Uterus (tissue), 4 donors: ENCODE results near the gene DNAJC11. TPM values are rescaled to one million over a fixed set of nuclear protein-coding genes. Genes with fewer than 3 reads are reported as not detected.

Experiments
- DNase-seq, 2 donors: peaks; one replicate each; pipeline ENCODE4 v3.0.0-alpha.2; 2019 to 2020
- H3K27ac ChIP-seq, 2 donors: fragments of 200-600 bp; sonication (generic); 1 replicate in 1 of 2; 2 replicates in 1 of 2; pipeline ENCODE4 v1.5.1; 2016 to 2018
- H3K27me3 ChIP-seq, 2 donors: fragments of 200-600 bp; sonication (generic); one replicate each; pipeline ENCODE4 v1.5.1; 2018 to 2019; ENCODE audit warnings: control low read depth in 1 of 2
- H3K36me3 ChIP-seq, 2 donors: fragments of 200-600 bp; sonication (generic); one replicate each; pipeline ENCODE4 v1.5.1; 2019; ENCODE audit warnings: control low read depth in 1 of 2
- H3K4me1 ChIP-seq, 2 donors: fragments of 200-600 bp; sonication (generic); one replicate each; pipeline ENCODE4 v1.5.1; 2018 to 2019; ENCODE audit warnings: control low read depth in 1 of 2
- H3K4me3 ChIP-seq, 2 donors: fragments of 200-600 bp; sonication (generic); 1 replicate in 1 of 2; 2 replicates in 1 of 2; pipeline ENCODE4 v1.5.1; 2018 to 2019; ENCODE audit warnings: mild to moderate bottlenecking in 1 of 2
- H3K9me3 ChIP-seq, 2 donors: fragments of 200-600 bp; sonication (generic); one replicate each; pipeline ENCODE4 v1.5.1; 2019; ENCODE audit warnings: control low read depth in 1 of 2
- POLR2A ChIP-seq, 2 donors: fragments of 450-650 bp; IDR thresholded peaks; one replicate each; pipeline ENCODE4 v1.6.1; 2016; ENCODE audit warnings: antibody characterized with exemption in 2 of 2, mild to moderate bottlenecking in 1 of 2, moderate library complexity in 1 of 2
- intact Hi-C: fragments of 100-400 bp; cut with DNase I; formaldehyde crosslinking; loops from one replicate; pipeline ENCODE4 v1.15.1; 2023; ENCODE audit warnings: low total_unique reads
- total RNA-seq, 4 donors: library from RNA; depleted of rRNA in 3 of 4; stranded (reverse); fragments of >200 nt in 3 of 4; gene quantifications; one replicate each; pipeline versions ENCODE4 v1.1.0 to v1.2.4, GENCODE V29; 2014 to 2023
- TF ChIP-seq, protein P1 (sequence below), 4 experiments: fragments of 200-600 bp in 2 of 4; fragments of 450-650 bp in 2 of 4; sonication (generic) in 2 of 4; IDR thresholded peaks; one replicate each; pipeline ENCODE4 v1.5.1; 2016 to 2019; ENCODE audit warnings: antibody characterized with exemption in 4 of 4, mild to moderate bottlenecking in 2 of 4, moderate library complexity in 1 of 4
- donor health status: DM: yes; HTN: yes; CAD: no.

DNAJC11 gene
- total RNA-seq, 4 donors from 2014 or later: 11.5 to 47.2 (median 22.3) TPM

DNA sequence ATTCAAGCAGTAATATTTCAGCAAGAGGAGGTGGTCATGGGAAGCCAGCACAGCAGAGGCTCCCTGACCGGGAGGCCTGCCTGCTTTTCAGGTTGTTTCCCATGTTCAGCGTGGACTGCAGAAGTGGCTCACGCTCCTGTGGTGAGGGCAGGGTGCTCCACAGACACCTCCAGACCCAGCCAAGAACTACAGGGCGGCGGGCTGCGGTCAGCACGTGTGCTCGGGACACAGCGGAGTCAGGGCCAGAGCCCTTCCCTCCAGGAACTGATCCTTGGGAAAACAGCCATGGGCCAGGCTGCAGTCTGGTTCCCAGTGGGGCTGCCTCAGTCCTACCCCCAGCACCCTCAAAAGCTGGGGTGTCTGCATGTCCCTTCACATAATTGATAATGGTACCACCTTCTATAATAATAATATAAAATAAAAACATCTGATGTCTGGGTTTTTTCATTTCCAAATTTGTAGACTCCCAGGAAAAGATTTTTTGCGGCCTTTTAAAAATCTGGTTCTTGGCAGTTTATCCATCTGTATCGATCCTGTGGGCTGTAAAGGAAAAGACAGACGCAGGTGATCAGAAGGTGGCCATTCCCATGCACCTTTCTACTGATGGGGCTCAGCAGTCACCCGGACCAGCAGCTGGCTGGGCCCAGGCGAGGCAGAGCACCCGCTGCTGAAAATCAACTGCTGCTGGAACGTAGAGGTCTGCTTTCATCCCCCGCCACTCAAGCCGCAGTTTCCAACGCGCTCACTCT, 66.3 kb downstream of the DNAJC11 start:
- Histone ChIP-seq H3K27ac (no peak overlapping the region), H3K4me1 (no peaks in the 10 kb centered on the region), H3K27me3 (no peaks in the 10 kb centered on the region), H3K4me3 (no peak overlapping the region), H3K9me3 (no peaks in the 10 kb centered on the region), H3K36me3 (no peaks in the 10 kb centered on the region)
- DNase-seq: no peak
- intact Hi-C loops: loop anchor here (10.0 kb wide), 1 partner anchor 81 kb away; the partner anchor contains the start of genes NOL9 and TAS1R1
- TF ChIP-seq, protein P1, sequence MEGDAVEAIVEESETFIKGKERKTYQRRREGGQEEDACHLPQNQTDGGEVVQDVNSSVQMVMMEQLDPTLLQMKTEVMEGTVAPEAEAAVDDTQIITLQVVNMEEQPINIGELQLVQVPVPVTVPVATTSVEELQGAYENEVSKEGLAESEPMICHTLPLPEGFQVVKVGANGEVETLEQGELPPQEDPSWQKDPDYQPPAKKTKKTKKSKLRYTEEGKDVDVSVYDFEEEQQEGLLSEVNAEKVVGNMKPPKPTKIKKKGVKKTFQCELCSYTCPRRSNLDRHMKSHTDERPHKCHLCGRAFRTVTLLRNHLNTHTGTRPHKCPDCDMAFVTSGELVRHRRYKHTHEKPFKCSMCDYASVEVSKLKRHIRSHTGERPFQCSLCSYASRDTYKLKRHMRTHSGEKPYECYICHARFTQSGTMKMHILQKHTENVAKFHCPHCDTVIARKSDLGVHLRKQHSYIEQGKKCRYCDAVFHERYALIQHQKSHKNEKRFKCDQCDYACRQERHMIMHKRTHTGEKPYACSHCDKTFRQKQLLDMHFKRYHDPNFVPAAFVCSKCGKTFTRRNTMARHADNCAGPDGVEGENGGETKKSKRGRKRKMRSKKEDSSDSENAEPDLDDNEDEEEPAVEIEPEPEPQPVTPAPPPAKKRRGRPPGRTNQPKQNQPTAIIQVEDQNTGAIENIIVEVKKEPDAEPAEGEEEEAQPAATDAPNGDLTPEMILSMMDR (IDR thresholded peaks at IDR 0.05): no peak
- TF ChIP-seq POLR2A (IDR thresholded peaks at IDR 0.05): no peak

- no peak for TF ChIP-seq POLR2A (IDR thresholded peaks at IDR 0.05)
- TF ChIP-seq, protein P1 (IDR thresholded peaks at IDR 0.05): peak; percentile 24 to 54 (median 32)
- no peaks in the 10 kb centered on the region for H3K9me3 ChIP-seq
- no peaks in the 10 kb centered on the region for H3K36me3 ChIP-seq
- H3K4me3 ChIP-seq: no peak overlapping the region
- H3K27ac ChIP-seq: no peak overlapping the region
- intact Hi-C loops: loop anchor here (10.0 kb wide), 1 partner anchor 80 kb away; the partner anchor contains the start of genes NOL9 and TAS1R1
- no peaks in the 10 kb centered on the region for H3K4me1 ChIP-seq
- no peaks in the 10 kb centered on the region for H3K27me3 ChIP-seq
- peak; percentile 40 to 47 for DNase-seq
Observed at GRCh38 chr1:6634371-6635052, 67.1 kb downstream of the DNAJC11 start.

DNA sequence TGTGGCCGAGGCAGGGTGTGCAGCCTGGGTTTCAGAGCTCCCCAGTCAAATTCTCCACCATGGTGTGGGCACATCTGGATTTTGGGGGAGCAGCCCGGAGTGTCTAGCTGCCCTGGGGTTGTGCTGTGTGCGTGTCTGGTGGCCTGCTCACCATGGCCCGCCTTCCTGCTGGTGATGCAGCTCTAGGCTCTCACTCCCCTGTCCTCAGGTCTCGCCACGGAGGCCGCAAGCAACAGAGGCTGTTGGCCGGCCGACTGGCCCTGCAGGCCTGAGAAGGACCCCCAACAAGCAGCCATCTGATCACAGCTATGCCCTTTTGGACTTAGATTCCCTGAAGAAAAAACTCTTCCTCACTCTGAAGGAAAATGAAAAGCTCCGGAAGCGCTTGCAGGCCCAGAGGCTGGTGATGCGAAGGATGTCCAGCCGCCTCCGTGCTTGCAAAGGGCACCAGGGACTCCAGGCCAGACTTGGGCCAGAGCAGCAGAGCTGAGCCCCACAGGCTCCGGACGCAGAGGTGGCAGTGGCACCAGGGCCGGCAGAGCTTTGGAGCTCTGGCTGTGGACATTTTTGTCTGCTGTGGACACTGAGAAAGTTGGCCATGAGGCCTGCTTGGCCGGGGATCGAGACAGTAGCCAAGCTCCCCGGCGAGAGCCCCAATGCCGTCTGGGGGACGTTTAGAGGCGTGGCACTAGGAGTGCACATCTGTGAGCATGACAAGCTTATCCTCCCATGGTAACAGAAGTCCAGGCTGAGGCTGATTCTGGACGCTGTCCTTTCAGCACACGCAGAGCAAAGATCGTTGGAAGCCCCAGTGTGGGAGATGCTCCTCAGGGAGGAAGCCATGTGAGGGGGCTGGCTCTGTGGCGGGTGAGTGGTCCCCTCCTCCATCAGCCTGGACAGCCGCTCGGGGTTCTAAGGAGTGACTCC, 68.8 kb downstream of the DNAJC11 start:
- no peak overlapping the region for H3K27ac ChIP-seq
- no peaks in the 10 kb centered on the region for H3K9me3 ChIP-seq
- H3K4me1 ChIP-seq: no peaks in the 10 kb centered on the region
- no peaks in the 10 kb centered on the region for H3K36me3 ChIP-seq
- TF ChIP-seq, protein P1 (IDR thresholded peaks at IDR 0.05): no peak
- no peak for TF ChIP-seq POLR2A (IDR thresholded peaks at IDR 0.05)
- intact Hi-C loops: loop anchor here (10.0 kb wide), 1 partner anchor 78 kb away; the partner anchor contains the start of genes NOL9 and TAS1R1
- no peak overlapping the region for H3K4me3 ChIP-seq
- DNase-seq: no peak
- H3K27me3 ChIP-seq: no peaks in the 10 kb centered on the region

DNA sequence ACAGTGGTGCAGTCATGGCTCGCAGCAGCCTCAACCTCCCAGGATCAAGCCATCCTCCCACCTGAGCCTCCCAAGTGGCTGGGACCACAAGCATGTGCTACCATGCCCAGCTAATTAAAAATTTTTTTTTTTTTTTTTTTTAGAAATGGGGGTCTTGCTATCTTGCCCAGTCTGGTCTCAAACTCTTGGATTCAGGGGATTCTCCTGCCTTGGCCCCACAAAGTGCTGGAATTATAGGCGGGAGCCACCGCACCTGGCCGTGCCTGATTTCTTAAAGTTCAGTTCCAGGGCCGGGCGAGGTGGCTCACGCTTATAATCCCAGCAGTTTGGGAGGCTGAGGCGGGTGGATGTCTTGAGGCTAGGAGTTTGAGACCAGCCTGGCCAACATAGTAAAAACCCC, 70.6 kb downstream of the DNAJC11 start:
- Histone ChIP-seq H3K9me3 (no peaks in the 10 kb centered on the region), H3K27me3 (no peaks in the 10 kb centered on the region), H3K4me1 (peaks cover 0 to 5% of the 10 kb centered on the region in 2 donors), H3K4me3 (no peak overlapping the region), H3K27ac (no peak overlapping the region), H3K36me3 (no peaks in the 10 kb centered on the region)
- intact Hi-C loops: loop anchor here (10.0 kb wide), 1 partner anchor 76 kb away; the partner anchor contains the start of genes NOL9 and TAS1R1
- TF ChIP-seq, protein P1 (IDR thresholded peaks at IDR 0.05): no peak
- no peak for TF ChIP-seq POLR2A (IDR thresholded peaks at IDR 0.05)
- no peak for DNase-seq
